ENCODE data around the gene RASEF.
"Not testable (repeated sequence)": the region's sequence is repeated elsewhere in the genome, so short reads cannot be mapped to it uniquely, and the experiment has no call there.

- TF ChIP-seq POLR2AphosphoS2 (conservative IDR thresholded peaks at IDR 0.05; ENCODE audit: low read length); CTCF (IDR thresholded peaks at IDR 0.05); CEBPB (IDR thresholded peaks at IDR 0.05); REST (IDR thresholded peaks at IDR 0.05); USF2 (IDR thresholded peaks at IDR 0.05): not testable (repeated sequence)
Observed at GRCh38 chr9:83093311-83093710, 30.4 kb upstream of the RASEF start.
